Stimulated activated CD4-positive, alpha-beta T cell treated with anti-CD3 and anti-CD28 coated beads, Interleukin-4, amount 100 ng/mL, for 48 hours (primary cell): Measurements from ENCODE around the gene RELN.
"Not testable (repeated sequence)": the region's sequence is repeated elsewhere in the genome, so short reads cannot be mapped to it uniquely, and the experiment has no call there.

ENCODE experiments used
- DNase-seq, 2 donors: peaks; one replicate each; pipeline ENCODE4 v3.0.0-alpha.2; 2020; ENCODE audit warnings: low read depth in 2 of 2

Gene RELN

DNA sequence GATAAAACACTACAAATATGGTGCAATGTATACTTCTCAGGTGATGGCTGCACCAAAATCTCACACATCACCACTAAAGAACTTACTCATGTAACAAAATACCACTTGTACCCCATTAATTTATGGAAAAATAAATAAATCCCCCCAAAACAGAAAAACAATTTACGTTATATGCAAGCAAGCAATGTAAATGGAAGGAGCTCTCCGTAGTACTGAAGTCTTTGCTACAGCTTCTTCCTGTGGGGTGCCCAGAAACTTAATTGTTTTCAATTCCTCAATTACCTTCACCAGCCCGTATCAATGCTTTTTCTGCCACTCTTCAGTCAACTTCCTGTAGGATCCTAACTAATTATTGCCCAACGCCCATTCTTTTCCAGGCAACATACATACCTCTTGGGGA, 138.1 kb downstream of the RELN start:
- DNase-seq = no peak

DNA sequence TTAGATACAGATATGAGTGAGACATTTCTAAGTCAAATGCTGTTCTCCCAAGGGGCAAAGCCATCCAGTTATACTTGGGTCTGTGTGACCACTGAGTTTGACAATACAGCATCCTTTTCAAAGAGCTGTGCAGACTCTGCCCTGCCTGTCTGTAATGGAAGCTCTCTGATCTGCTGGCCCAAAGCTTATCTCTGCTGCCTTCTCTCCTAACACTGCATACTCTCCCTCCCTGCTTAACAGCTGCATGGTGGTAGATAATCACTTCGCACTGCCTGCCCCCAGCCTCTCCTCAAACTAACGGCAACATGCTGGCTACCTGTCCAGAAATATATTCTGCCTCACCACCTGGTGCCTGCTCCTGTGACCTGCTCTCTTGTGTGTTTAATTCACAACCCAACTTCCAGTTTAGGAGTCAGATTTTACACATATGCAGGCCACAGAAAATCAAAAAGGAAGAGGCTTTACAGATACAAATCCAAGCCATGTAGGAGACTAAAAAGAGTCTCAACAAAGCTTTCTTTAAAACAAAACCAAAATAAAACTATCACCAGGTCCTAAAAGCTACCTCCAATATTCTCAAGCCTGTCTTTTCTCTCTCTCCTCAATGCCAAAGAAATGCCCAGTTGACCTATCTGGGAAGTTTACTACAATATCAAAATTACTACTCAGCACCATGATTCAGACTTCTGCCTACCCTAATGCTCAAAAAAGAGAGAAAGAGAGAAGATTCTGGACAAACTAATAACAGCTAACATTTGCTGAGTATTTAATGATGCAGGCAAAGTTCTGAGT, 145.6 kb downstream of the RELN start:
- DNase-seq = no peak

DNA sequence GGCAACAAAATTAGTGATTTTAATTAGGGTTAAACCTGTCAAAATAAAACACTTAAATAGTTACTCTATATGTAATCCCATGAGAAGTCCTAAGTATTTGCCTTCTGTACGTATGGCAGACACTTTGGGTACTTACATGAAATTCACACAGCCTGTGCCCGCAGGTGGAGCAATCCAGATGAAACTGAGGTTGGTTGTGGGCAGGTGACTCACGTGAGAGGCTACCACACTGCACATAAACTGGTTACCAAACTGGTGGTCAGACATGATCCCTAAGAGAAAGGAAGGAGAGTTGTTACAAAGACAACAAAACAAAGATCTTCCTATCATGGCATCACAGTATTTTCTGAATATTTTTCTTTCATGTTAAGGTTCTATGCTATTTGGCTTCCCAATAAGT, 156.1 kb downstream of the RELN start:
- DNase-seq = no peak

DNA sequence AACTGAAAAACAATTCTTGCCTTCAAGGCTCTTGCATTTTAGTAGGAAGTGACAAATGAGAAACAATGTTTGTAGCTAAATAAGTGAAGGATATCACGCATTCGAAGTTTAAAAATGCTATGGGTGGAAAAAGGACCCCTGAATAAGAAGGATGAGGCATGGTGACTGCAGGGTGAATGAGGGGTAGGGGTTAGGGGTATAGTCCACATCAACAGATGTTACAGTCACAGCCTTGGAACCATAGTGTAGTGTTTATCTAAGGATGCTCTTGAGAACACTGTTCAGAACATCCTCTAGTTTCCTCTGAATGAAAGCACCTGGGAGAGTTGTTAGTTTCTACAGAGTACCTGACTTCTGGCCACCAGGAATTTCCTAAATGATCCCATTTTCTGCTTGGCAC, 157.0 kb downstream of the RELN start:
- no peak for DNase-seq

DNA sequence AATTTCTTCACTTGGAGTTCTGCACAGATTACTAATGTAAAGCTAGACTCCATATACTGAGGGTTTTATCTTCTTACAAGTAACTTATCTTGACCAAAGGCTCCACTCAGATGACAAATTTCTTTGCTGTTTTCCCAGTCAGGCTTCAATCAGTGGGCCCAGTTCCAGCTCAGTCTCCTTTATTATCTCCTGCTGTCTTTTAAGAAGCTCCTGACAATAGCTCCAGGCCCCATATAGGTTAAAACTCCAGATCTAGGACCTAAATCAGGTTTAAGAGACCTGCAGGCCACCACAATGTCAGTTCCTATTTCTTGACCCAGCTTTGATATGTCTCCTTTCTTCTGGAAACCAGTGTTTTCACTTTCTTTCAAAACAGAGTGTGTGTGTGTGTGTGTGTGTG, 165.2 kb downstream of the RELN start:
- DNase-seq = no peak

DNA sequence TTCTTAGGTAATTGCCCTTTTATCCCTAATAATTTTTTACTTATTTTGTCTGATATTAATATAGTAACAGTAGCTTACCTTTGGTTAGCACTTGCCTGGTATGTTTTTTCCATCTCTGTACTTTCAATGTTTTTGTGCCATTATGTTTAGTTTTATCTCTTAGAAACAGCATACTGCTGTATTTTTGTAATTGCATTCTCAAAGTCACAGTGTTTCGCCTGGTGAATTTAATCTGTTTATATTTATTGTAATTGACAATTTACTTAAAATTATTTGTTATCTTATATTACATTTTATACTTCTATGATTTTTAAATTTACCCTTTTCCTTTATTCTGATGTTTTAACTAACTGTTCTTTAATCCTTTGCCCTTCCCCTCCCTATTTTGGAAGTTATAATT, 166.4 kb downstream of the RELN start:
- no peak for DNase-seq

DNA sequence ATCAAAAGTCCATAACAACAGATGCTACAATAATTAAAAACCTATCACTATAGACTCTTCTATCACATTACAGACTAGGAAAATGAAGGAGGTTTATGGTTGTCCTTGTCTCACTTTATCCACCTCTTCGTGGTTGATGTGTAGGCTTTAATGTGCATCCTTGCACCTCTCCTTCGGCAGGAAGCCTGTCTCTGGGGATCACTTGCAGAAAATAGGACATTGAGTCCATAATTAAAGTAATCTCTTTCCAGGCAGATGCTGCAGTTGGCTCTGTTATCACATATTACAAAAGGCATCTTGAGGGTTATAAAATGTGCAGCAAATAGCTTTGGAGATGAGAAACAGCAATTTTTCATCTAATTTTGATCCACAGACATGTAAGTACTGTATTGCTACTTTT, 168.4 kb downstream of the RELN start:
- no peak for DNase-seq

DNA sequence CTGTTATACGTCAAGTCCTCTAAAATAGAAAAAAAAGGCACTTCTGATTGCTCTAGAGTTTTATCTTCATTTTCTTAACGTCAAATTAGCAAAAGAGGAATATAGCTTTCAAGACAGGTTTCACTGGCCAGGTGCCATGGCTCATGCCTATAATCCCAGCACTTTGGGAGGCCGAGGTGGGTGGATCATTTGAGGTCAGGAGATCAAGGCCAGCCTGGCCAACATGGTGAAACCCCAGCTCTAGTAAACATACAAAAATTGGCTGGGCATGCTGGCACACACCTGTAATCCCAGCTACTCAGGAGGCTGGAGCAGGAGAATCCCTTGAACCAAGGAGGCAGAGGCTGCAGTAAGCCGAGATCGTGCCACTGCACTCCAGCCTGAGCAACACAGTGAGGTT, 173.5 kb downstream of the RELN start:
- DNase-seq = not testable (repeated sequence)

DNA sequence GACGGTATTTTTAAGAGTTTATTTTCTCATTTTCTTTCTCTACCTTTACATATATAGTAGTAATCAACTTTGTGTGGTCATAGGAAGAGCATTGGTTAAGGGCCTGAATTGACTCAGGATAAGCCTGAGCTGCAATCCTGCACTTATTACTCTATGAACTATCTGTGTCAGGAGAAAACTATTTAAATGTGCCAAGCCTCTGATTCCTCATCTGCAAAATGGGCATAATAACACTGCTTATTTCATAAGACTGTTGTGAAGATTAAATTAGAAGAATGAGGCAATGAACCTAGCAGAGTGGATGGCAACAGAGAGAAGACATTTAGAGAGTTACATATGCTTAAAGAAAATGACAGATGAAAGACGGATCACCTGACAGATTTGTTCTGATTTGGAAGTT, 175.5 kb downstream of the RELN start:
- DNase-seq = no peak

DNA sequence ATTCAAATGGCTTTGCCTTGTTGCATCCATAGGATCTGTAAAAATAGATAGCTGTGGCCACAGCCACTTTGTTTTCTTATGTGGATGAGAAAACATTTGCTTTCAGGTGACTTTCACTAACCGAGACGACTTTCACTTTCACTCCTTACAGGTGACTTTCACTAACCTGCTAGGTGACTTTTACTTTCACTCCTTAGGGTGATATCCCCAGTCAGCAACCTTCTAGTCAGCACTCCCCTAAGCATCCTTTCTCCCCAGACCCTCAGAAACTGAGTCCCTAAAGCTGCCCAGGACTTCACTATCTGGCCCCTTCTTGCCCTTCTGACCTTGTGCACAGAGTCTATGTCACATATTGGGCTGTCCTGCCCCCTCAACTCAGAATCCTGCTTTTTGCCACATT, 177.5 kb downstream of the RELN start:
- no peak for DNase-seq

DNA sequence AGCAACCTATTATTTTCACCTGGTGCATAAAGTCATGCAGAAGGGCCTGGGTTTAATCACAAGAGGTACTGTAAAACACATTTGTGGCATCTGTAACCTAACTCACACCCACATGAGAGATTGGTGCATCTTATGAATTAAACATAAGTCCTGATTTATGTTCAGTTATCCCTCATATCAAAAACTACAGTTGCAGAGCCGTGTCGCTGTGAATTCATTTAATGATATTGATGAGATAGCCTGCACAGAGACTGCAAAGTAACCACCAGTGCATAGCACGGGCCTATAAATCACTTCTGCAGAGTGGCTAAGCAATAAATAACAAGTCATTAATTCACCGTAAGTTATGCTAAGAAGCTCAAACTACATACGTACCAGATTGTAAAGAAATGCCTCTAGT, 178.2 kb downstream of the RELN start:
- DNase-seq = no peak

DNA sequence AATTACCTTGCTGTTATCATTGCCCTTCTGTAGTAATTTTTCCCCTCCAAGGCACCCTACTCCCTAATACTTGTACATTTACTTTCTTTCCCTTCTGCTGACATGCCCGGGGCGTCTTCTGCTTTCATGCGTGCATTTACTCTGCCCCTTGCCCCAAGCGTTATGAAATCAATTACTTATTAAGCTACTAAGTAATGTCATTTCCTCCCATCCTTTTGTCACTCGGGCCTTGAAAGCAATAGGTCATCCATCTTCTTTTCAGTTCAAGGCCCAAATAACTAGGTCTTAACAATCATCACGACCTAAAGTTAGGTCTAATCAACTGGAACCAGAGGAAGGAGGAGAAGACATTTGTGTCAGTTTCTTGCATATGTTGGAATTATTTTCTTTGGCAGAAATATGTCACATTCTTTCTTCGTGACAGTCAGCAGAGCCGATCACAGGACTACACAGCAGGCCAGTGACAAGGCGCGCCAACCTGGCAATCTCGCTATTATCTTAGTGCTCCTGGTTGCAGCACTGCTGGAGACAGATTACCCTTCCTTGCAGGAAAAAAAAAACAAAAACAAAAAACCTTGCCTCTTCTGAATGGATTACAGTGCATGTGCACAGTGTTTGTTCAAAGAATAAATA, 179.2 kb downstream of the RELN start:
- DNase-seq = no peak

DNA sequence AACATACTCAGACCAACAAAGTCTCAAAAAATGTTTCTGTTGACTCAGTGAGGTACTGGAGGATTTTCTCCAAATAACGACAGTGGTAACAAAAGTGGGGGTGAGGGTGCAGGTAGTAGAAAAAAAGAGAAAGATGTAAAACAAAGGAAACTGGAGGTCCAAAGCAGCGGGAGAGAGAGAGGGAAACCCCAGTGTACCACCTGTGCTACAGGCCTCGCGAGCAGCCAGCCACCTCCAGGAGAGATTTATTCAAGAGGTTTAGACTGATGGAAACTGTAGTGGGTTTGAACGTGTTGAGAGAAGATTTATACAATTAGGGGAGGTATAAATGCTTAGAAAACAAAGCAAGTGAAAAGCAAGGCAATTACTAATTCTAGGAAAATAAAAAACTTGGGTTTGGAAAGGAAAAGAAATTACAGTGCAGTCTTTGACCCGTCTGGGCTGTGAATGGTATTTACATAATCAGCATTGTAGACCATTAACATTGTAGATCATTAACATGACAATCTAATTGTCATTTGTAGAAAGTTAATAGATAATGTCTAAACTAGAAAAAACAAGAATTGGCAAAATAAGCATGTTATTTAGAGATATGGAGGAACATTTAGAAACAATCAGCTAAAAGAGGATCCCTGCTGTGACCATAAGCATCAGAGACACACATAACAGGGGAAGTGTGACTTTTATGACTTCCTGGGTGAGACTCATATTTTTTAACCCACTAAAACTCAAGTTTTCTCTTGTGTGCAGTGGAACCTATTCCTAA, 180.0 kb downstream of the RELN start:
- DNase-seq = no peak

DNA sequence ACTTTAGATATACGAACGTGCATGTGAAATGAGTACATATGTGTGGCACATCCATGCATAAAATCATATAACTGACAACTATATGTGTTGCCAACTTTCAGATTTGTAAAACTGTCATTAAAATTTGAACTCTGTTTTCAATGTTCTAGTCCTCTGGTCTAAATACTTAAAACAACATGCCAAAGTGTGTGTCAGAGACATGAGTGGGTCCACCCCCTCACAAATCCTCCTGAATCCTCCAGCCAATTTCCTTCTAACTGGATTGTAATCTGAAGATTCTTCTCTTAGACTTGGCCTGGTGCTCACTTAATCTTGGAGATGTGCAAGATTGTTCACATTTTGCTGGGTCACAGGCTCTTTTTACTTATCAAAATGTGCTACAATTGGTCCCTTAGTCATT, 184.1 kb downstream of the RELN start:
- no peak for DNase-seq

DNA sequence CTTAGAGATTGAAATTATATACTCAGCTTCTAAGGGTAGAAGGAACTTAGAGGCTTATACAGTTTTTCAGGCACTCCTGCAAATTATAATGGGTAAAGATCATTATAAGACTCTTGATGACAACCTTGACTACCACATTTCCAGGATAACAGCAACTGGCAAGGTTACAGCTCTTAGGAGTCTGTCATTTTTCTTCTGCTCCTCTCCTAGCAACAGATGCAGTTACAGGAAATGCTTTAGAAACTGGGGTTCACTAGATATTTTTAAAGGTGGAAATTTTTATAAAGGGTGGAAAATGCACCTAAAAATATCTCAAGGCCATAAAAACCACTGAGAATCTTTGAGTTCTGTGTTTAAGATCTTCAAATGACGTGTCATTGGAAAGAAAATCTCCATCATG, 185.8 kb downstream of the RELN start:
- no peak for DNase-seq

DNA sequence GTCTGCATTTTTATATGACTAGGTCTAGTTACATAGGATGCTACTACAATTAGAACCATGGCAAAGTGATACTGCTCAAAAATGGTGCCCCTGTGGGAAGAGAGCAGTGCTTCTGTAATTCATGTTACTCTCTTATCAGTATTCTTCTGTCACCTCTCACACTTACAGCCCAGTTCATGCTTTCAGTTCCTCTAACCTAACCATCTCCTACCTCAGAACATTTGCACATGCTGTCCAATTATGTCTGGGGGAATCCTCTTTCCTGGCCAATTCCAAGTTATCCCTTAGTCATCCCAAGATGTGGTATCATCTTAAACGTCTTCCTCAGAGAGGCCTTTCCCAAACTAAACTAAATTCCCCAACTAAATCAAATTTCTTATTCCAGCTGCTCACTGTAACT, 190.2 kb downstream of the RELN start:
- DNase-seq = no peak

DNA sequence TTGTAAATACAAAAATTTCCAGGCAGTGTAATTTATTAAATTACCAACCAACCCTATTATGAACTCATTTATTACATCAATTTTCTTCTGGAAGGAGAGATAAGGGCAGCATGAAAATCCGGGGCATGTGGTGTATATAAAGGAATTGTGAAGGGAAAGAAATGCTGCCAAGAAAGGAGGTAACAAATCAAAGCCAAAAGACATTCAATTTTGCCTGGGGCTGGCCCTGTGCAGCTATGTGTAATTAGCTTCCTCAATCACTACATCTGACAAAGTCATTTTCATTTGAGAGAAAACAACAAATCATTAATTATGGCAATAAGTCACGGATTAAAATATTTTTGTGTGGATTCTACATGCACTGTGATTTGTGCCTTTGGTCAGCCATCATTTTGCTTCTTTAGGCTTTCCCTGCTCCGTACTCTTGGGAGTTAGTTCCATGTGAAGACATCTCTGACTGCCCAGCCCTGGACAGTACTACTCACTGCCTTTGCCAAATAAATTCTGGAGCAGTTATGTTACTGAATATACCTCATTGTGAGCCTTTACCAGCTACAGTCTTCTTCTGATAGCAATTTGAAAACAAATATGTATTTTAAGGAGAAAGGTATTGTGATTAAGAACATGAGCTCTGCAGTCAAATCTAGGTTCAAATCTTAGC, 191.7 kb downstream of the RELN start:
- DNase-seq = no peak

DNA sequence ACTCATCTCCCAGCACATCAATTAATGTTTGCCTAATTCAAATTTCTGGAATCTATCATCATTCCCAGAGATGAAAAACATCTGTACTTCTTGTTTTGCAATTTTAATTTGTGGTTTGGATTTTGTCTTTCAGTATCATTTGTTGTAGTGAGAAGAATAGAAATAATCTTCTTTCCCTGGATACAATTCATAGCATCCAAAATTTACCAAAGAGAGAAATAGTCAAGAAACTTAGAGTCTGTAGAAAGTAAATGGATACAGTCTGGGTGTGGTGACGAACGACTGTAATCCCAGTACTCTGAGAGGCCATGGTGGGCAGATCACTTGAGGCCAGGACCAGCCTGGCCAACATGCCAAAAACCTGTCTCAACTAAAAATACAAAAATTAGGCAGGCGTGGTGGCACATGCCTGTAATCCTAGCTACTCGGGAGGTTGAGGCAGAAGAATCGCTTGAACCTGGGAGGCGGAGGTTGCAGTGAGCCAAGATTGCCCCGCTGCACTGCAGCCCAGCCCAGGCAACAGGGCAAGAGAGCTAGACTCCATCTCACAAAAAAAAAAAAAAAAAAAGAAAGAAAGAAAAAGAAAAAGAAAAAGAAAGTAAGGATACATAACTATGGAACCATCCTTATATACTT, 193.0 kb downstream of the RELN start:
- no peak for DNase-seq

DNA sequence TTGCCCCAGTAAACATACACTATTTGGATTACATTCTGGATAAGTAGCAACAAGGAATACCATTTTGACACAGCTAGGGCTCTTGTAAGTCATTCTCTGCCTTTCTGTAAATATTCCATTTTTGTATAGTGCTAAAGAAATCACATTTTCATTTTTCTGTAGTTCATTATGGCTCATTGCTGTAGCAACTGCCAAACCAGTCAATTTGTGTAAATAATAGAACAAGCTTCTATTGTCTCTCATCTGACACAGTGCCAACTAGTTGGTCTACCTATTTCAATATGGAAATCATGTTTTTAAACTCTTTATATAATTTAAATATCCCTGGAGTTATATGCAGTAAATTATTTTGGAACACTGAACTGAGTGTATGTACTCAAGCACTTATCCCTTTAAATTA, 193.7 kb downstream of the RELN start:
- DNase-seq = no peak

DNA sequence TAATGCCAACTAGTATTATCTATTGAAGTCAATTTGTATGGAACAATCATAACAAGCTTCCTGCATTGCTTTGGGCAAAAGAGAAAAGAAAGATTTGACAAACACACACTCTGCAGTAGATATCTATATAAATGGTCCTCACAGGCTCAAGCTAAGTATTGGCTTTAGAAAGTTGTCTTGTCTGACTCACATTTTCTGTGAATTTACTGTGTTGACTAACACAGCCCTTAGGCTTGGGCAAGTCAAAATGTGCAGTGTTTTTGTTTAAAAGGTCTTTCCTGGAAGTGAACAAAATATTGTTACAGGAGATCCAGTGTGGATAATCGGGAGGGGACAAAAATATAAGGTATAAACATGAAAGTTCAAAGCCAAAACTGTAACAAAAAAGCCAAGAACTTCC, 194.4 kb downstream of the RELN start:
- DNase-seq = no peak

DNA sequence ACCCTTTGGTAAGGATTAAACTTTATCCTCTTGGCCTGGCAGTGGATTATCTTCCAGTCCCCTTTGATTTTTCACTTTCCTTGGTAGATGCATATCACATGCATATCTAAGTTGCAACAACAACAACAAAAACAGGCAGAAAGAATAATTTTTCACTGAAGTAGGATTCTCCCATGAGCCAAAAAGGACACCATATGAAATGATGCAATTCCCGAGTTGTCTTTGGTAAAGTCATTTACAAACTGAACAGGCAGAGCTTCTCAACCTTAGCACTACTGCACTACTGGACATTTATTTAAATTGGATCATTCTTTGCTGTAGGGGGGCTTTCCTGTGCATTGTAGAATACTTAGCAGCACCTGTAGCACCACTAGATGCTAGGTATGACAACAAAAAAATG, 195.0 kb downstream of the RELN start:
- DNase-seq = no peak

DNA sequence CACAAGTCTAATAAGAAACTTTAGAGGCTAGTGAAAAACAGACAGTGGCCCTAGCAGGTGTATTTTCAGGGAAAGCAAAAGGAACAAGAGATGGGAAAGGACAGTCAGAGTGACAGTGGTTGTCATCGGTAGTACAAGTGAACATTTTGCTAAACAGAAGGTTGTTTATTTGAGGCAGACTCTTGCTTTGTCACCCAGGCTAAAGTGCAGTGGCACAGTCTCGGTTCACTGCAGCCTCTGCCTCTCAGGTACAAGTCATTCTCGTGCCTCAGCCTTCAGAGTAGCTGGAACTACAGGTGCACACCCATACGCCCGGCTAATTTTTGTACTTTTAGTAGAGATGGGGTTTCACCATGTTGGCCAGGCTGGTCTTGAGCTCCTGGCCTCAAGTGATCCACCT, 195.8 kb downstream of the RELN start:
- no peak for DNase-seq
